ENCODE data around the gene PCSK9.

PCSK9 gene

GRCh38 chr1:55062801-55063576 lies 23.6 kb downstream of the PCSK9 start:
- H3F3A ChIP-seq (ENCODE audit: insufficient read depth, low read length) = no peaks in the 10 kb centered on the region
- no peak overlapping the region for H3K4me2 ChIP-seq (ENCODE audit: low read length)
- H3K9me2 ChIP-seq (ENCODE audit: low read depth, low read length) = no peaks in the 10 kb centered on the region
- no peak overlapping the region for H3K27ac ChIP-seq (ENCODE audit: low read depth, low read length, poor library complexity, severe bottlenecking)
- peaks cover 15% of the 10 kb centered on the region for H3K36me3 ChIP-seq (ENCODE audit: insufficient read depth, low read length)
- no peaks in the 10 kb centered on the region for H3K79me2 ChIP-seq (ENCODE audit: insufficient read depth, low read length)
- peaks cover 6% of the 10 kb centered on the region for H3K4me1 ChIP-seq (ENCODE audit: insufficient read depth, low read length, severe bottlenecking)
- H3K27me3 ChIP-seq (ENCODE audit: insufficient read depth, low read length) = no peaks in the 10 kb centered on the region
- no peaks in the 10 kb centered on the region for H3K9me3 ChIP-seq (ENCODE audit: low read length)
- H3K9ac ChIP-seq (ENCODE audit: low read length) = no peak overlapping the region
- no peak overlapping the region for H3K4me3 ChIP-seq (ENCODE audit: low read depth, low read length, poor library complexity, severe bottlenecking)
- TF ChIP-seq CTCF (IDR thresholded peaks at IDR 0.05; ENCODE audit: low read length) = no peak
- TF ChIP-seq EZH2 (IDR thresholded peaks at IDR 0.05; ENCODE audit: borderline replicate concordance, low read length) = no peak
- no peak overlapping the region for H2AFZ ChIP-seq (ENCODE audit: low read length)
- no peaks in the 10 kb centered on the region for H4K20me1 ChIP-seq (ENCODE audit: insufficient read depth, low read length)

GRCh38 chr1:55063577-55063942 lies 24.2 kb downstream of the PCSK9 start:
- no peaks in the 10 kb centered on the region for H3F3A ChIP-seq (ENCODE audit: insufficient read depth, low read length)
- no peaks in the 10 kb centered on the region for H3K27me3 ChIP-seq (ENCODE audit: insufficient read depth, low read length)
- H3K9me3 ChIP-seq (ENCODE audit: low read length) = no peaks in the 10 kb centered on the region
- no peaks in the 10 kb centered on the region for H3K79me2 ChIP-seq (ENCODE audit: insufficient read depth, low read length)
- H2AFZ ChIP-seq (ENCODE audit: low read length) = no peak overlapping the region
- no peak overlapping the region for H3K4me2 ChIP-seq (ENCODE audit: low read length)
- H3K4me3 ChIP-seq (ENCODE audit: low read depth, low read length, poor library complexity, severe bottlenecking) = no peak overlapping the region
- H3K36me3 ChIP-seq (ENCODE audit: insufficient read depth, low read length) = peaks cover 20% of the 10 kb centered on the region
- H3K9ac ChIP-seq (ENCODE audit: low read length) = no peak overlapping the region
- H3K4me1 ChIP-seq (ENCODE audit: insufficient read depth, low read length, severe bottlenecking) = peaks cover 6% of the 10 kb centered on the region
- H4K20me1 ChIP-seq (ENCODE audit: insufficient read depth, low read length) = no peaks in the 10 kb centered on the region
- no peak overlapping the region for H3K27ac ChIP-seq (ENCODE audit: low read depth, low read length, poor library complexity, severe bottlenecking)
- H3K9me2 ChIP-seq (ENCODE audit: low read depth, low read length) = no peaks in the 10 kb centered on the region
- TF ChIP-seq CTCF (IDR thresholded peaks at IDR 0.05; ENCODE audit: low read length) (no peak), EZH2 (IDR thresholded peaks at IDR 0.05; ENCODE audit: borderline replicate concordance, low read length) (no peak)

- Histone ChIP-seq H3F3A (ENCODE audit: insufficient read depth, low read length) (no peaks in the 10 kb centered on the region), H3K9ac (ENCODE audit: low read length) (no peak overlapping the region), H3K9me3 (ENCODE audit: low read length) (no peaks in the 10 kb centered on the region), H3K4me1 (ENCODE audit: insufficient read depth, low read length, severe bottlenecking) (peaks cover 6% of the 10 kb centered on the region), H3K79me2 (ENCODE audit: insufficient read depth, low read length) (no peaks in the 10 kb centered on the region), H3K27ac (ENCODE audit: low read depth, low read length, poor library complexity, severe bottlenecking) (no peak overlapping the region), H3K4me3 (ENCODE audit: low read depth, low read length, poor library complexity, severe bottlenecking) (no peak overlapping the region), H3K9me2 (ENCODE audit: low read depth, low read length) (no peaks in the 10 kb centered on the region), H3K4me2 (ENCODE audit: low read length) (peak overlapping the region; percentile 29; the same call in 1 of the 2 replicates), H3K36me3 (ENCODE audit: insufficient read depth, low read length) (peaks cover 26% of the 10 kb centered on the region), H2AFZ (ENCODE audit: low read length) (no peak overlapping the region), H4K20me1 (ENCODE audit: insufficient read depth, low read length) (no peaks in the 10 kb centered on the region), H3K27me3 (ENCODE audit: insufficient read depth, low read length) (no peaks in the 10 kb centered on the region)
- peak; percentile 59 for TF ChIP-seq CTCF (IDR thresholded peaks at IDR 0.05; ENCODE audit: low read length)
- no peak for TF ChIP-seq EZH2 (IDR thresholded peaks at IDR 0.05; ENCODE audit: borderline replicate concordance, low read length)
Observed at GRCh38 chr1:55064071-55064581, 24.8 kb downstream of the PCSK9 start.

Measured in OCI-LY1 (cell line).